Duodenal mucosa (tissue), 2 donors: ENCODE measurements around the gene SUGCT.

ENCODE experiments used
- H3K27ac ChIP-seq: one replicate; pipeline ENCODE4 v1.7.0; 2013; ENCODE audit warnings: low read depth, low read length
- H3K27me3 ChIP-seq, 2 donors: one replicate each; pipeline ENCODE4 v1.7.0; 2013; ENCODE audit warnings: low read length in 2 of 2, control low read depth in 1 of 2; ENCODE audit not compliant: insufficient read depth in 2 of 2, control insufficient read depth in 1 of 2
- H3K36me3 ChIP-seq, 2 donors: one replicate each; pipeline ENCODE4 v1.7.0; 2013; ENCODE audit warnings: low read length in 2 of 2, control low read depth in 1 of 2; ENCODE audit not compliant: insufficient read depth in 2 of 2, control insufficient read depth in 1 of 2
- H3K4me1 ChIP-seq, 2 donors: one replicate each; pipeline ENCODE4 v1.7.0; 2013; ENCODE audit warnings: low read length in 2 of 2, control low read depth in 1 of 2; ENCODE audit not compliant: insufficient read depth in 2 of 2, control insufficient read depth in 1 of 2
- H3K4me3 ChIP-seq, 2 donors: one replicate each; pipeline ENCODE4 v1.7.0; 2013; ENCODE audit warnings: low read length in 2 of 2, low read depth in 1 of 2
- H3K9ac ChIP-seq, 2 donors: one replicate each; pipeline ENCODE4 v1.7.0; 2013; ENCODE audit warnings: low read length in 2 of 2, low read depth in 1 of 2
- H3K9me3 ChIP-seq, 2 donors: one replicate each; pipeline ENCODE4 v1.7.0; 2013; ENCODE audit warnings: low read length in 2 of 2, control low read depth in 1 of 2; ENCODE audit not compliant: control insufficient read depth in 1 of 2

SUGCT gene

DNA sequence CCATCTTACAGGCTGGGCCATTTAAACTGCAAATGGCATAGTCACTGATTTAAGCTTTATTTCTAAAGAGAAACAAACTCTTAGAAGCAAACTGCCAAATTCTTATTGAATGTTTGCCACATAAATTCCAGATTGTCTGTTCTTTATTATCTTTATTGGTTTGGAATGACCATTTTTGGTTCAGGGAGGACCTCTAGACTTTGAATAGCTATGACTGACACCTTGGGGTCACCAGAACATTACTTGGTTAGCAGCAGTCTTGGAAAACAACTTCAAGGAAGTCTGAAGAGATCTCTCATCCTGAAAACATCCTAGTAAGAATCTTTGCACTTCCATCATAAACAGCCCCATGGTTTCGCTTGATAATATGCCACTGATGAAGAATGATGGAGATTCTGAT, 197.1 kb downstream of the SUGCT start:
- H3K9ac ChIP-seq = no peak overlapping the region
- no peak overlapping the region for H3K4me3 ChIP-seq
- H3K36me3 ChIP-seq = no peaks in the 10 kb centered on the region
- H3K9me3 ChIP-seq = no peaks in the 10 kb centered on the region
- no peaks in the 10 kb centered on the region for H3K27me3 ChIP-seq
- H3K27ac ChIP-seq = no peak overlapping the region
- peaks cover 0 to 3% of the 10 kb centered on the region in 2 donors for H3K4me1 ChIP-seq

DNA sequence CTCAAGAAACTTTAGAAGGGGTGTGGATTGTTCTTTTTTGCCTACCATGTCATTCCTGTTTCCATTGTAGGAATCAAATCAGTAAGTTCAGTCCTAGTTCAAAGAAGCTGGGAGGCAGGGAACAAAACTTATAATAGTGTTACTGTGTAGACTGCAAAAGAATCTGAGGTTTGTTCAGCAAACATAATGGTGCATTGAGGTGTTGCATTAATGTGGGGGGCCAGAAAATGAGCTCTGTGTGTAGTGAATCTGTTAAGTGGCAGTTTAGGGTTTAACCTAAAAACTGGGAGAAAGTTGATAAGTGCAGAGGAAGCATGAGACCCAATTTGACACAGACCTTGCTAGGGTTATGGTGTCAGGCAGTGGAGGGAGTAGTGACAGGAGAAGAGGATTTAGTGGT, 197.7 kb downstream of the SUGCT start:
- no peak overlapping the region for H3K4me3 ChIP-seq
- no peaks in the 10 kb centered on the region for H3K9me3 ChIP-seq
- H3K27me3 ChIP-seq = no peaks in the 10 kb centered on the region
- H3K4me1 ChIP-seq = peaks cover 0 to 3% of the 10 kb centered on the region in 2 donors
- H3K9ac ChIP-seq = no peak overlapping the region
- no peak overlapping the region for H3K27ac ChIP-seq
- H3K36me3 ChIP-seq = no peaks in the 10 kb centered on the region

DNA sequence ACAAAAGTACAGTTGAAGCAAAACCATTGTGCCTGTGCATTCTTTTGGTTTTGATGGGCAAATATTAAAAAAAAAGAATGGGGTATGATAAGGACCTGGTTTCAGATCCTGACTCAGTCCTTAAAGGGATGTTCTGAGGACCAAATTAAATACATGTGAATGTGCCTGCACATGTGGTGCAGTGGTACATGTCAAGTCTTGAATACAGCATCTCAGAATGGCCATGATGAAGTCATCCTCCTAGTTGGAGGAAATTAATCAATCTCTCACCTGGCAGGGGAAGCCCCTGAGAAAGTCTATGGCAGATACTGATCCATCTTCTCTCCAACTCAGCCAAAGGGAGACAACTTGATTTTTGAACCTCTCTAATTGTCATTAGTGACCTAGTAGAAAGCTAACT, 207.0 kb downstream of the SUGCT start:
- Histone ChIP-seq H3K27ac (no peak overlapping the region), H3K9ac (no peak overlapping the region), H3K27me3 (no peaks in the 10 kb centered on the region), H3K4me1 (no peaks in the 10 kb centered on the region), H3K9me3 (no peaks in the 10 kb centered on the region), H3K36me3 (no peaks in the 10 kb centered on the region), H3K4me3 (no peak overlapping the region)

DNA sequence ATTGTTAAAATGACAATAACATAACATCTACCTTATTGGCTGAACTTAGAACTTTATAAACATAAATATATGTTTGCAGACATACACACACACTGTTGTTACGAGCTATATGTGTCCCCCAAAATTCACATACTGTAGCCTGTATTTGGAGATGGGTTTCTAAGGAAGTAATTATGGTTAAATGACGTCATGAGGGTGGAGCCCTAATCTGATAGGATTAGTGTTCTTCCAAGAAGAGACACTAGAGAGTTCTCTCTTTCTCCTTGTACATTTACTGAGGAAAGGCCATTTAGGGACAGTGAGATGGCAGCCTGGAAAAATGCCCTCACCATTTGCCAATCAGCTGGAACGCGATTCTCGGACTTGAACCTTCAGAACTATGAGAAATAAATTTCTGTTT, 211.7 kb downstream of the SUGCT start:
- Histone ChIP-seq H3K36me3 (no peaks in the 10 kb centered on the region), H3K4me3 (no peak overlapping the region), H3K27ac (no peak overlapping the region), H3K4me1 (no peaks in the 10 kb centered on the region), H3K9ac (no peak overlapping the region), H3K27me3 (no peaks in the 10 kb centered on the region), H3K9me3 (no peaks in the 10 kb centered on the region)

DNA sequence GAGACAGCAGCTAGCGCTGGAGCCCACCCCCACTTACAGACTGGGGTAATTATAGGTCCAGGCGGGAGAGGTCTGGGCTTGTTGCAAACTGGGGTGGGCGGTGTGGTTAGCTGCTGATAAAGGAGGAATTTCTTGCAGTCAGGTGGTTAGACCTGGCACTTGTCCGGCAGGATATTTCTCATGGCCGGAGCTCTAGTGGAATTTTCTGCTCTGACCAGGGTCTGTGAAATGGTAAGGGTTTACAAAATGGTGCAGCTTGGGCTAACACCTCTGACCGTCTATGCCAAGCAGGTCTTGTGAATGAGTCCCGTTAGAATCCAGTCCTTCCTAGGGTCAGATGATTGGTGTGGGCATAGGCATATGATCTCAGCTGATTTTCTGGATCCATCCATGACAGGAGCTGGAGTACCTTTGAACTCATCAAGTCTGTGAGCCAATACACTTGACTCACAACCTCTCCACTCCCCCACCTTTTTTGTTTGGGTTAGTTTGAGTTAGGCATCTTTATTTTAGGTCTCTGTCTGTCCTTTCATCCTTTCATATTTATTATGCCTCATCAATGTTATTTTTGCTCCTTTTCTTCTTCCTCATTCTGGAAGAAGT, 213.4 kb downstream of the SUGCT start:
- Histone ChIP-seq H3K9ac (no peak overlapping the region), H3K36me3 (no peaks in the 10 kb centered on the region), H3K9me3 (no peaks in the 10 kb centered on the region), H3K27ac (no peak overlapping the region), H3K27me3 (no peaks in the 10 kb centered on the region), H3K4me3 (no peak overlapping the region), H3K4me1 (no peaks in the 10 kb centered on the region)

DNA sequence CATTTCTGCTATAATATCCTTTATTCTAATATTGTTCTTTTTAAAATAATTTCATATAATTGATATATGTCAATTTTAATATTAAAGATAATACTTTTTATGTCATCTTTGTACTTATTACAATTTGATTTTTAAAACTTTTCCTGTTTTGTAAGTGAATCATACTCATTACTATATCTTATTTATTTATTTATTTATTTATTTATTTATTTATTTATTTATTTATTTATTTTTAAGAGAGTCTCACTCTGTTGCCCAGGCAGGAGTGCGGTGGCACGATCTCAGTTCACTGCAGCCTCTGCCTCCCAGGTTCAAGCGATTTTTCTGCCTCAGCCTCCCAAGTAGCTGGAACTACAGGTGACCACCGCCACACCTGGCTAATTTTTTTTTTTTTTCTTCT, 215.3 kb downstream of the SUGCT start:
- Histone ChIP-seq H3K4me3 (no peak overlapping the region), H3K9ac (no peak overlapping the region), H3K4me1 (no peaks in the 10 kb centered on the region), H3K36me3 (no peaks in the 10 kb centered on the region), H3K27ac (no peak overlapping the region), H3K27me3 (no peaks in the 10 kb centered on the region), H3K9me3 (no peaks in the 10 kb centered on the region)

DNA sequence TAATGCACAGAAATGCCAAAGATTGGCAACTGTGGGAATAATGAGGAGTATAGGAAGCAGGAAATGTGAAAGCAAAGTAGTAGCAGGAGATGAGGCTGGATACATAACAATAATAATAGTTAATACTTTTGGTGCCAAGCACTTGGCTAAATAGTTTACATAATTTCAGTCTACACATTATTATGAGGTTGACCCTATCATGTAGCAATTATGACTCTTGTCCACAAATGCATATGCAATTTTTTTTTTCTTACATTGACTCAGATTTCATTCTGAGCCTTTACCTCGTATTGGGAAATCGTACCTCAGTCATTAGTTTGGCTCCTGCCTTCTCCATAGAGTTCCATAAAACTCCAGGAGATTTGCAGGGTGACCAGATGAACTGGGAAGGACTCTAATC, 219.9 kb downstream of the SUGCT start:
- H3K4me1 ChIP-seq = no peaks in the 10 kb centered on the region
- no peak overlapping the region for H3K4me3 ChIP-seq
- no peak overlapping the region for H3K27ac ChIP-seq
- no peak overlapping the region for H3K9ac ChIP-seq
- H3K36me3 ChIP-seq = no peaks in the 10 kb centered on the region
- no peaks in the 10 kb centered on the region for H3K9me3 ChIP-seq
- no peaks in the 10 kb centered on the region for H3K27me3 ChIP-seq

DNA sequence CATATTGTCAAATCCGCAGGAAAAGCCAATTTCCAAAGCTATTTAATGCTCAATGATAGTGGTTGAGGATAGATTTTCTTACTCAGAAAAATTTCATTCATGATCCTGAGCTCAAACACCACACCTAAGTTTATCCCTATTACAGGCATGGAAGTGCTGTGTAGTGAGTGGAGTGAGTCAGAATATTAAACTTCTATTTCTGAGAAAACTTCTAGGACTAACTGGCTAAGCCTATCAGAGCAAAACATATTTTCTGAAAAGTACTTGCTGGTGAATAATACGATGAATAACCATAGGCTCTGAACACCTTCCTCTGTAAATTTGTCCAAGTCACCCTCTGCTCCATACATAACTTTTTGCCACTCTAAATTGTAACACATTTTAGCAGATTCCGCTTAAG, 221.5 kb downstream of the SUGCT start:
- no peaks in the 10 kb centered on the region for H3K4me1 ChIP-seq
- H3K36me3 ChIP-seq = no peaks in the 10 kb centered on the region
- H3K27me3 ChIP-seq = no peaks in the 10 kb centered on the region
- H3K9ac ChIP-seq = no peak overlapping the region
- H3K27ac ChIP-seq = no peak overlapping the region
- H3K9me3 ChIP-seq = no peaks in the 10 kb centered on the region
- H3K4me3 ChIP-seq = no peak overlapping the region

DNA sequence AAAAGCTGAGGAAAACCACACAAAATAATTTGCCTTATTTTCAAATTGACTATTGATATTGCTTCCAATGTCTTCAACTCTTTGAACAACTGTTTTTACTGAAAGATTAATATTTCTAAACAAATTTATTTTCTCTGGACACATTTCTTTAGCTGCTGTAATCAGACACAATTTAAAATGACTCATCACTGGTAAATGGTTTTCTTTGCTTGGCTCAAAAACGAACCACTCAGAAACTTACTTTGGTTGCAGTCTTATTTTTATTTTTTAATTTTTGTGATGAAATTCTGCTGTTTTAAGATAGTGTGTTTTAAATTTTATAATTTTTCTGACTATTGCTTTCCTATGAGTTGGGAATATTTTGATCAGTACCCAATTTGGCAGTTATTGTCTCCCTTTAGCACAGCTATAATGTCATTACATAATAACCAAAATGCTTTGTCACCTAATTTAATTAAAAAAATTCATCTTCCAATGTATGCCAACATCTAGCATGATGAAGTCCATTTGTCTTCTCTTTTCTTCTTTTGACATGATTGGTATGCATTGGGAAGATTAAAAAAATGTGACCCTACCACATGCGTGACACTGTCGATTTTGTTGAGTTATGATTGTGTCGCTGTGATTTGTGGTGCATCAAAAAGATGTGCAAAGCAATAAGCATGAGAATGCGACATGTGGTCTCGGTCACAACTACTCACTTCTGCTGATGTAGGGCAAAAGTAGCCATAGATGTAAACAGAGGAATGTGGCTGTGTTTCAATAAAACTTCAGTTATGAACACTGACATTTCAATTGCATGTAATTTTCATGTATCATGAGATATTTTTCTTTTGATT, 222.3 kb downstream of the SUGCT start:
- no peaks in the 10 kb centered on the region for H3K9me3 ChIP-seq

DNA sequence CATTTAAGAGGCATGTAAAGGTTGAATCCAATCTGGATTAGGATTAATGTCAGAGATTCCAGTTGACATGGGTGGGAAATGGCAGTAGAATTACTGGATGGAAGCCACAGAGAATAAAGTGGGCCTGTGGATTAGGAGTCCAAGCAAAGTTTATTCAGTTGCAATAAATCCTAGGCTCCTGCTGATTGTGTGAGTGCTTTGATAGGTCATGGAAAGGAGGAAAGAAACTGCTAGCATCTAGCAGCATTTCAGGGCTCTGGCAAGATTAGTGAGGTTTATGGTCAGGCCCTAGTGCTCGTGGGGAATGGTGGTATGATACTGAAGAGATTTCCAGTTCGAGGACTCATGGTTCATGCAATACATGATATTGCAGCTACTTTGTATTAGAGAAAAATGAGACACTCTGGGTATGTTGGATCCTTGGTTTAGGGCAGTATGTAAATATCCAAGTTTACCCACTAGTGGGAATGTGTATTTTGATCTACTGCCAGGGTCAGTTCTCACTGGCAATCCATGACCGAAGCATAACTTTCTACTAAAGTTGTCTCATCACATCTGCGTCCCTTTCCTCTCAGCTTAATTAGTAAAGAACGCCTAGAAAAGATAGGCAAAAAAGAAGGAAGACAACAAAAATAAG, 235.0 kb downstream of the SUGCT start:
- Histone ChIP-seq H3K27me3 (no peaks in the 10 kb centered on the region), H3K9ac (no peak overlapping the region), H3K36me3 (no peaks in the 10 kb centered on the region), H3K27ac (no peak overlapping the region), H3K4me3 (no peak overlapping the region), H3K4me1 (no peaks in the 10 kb centered on the region), H3K9me3 (no peaks in the 10 kb centered on the region)

More for the DNA sequence above, 222.3 kb downstream of the SUGCT start:
- Histone ChIP-seq H3K4me1 (no peaks in the 10 kb centered on the region), H3K4me3 (no peak overlapping the region), H3K27me3 (no peaks in the 10 kb centered on the region), H3K9ac (no peak overlapping the region), H3K36me3 (no peaks in the 10 kb centered on the region), H3K27ac (no peak overlapping the region)
